ENCODE data around the gene ANKRD65.
"Not testable (repeated sequence)": the region's sequence is repeated elsewhere in the genome, so short reads cannot be mapped to it uniquely, and the experiment has no call there.

ANKRD65 gene

GRCh38 chr1:1417825-1418463 lies 3.1 kb downstream of the ANKRD65 start:
- DNase-seq (ENCODE audit: low read depth in 2 of 2) = not testable (repeated sequence)

DNA sequence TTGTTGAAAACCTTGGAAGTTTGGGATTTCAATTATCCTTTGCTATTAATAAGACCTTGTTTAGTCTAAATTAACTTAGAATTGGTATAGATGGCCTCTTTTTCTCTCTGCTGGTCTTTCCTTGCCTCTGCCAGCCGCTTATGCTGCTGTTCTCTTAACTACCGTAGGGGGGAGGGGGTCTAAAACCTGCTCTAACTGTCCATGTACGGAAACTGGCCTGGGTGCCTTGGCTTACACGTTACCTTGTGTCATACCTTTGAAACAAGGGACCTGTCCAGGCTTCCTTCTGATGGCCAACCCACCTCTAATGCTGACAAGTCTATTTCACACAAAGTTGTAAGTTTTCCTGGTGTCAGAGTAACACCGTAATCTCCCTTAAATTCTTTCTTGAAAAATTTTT lies 3.7 kb downstream of the ANKRD65 start:
- not testable (repeated sequence) for DNase-seq (ENCODE audit: low read depth in 2 of 2)

DNA sequence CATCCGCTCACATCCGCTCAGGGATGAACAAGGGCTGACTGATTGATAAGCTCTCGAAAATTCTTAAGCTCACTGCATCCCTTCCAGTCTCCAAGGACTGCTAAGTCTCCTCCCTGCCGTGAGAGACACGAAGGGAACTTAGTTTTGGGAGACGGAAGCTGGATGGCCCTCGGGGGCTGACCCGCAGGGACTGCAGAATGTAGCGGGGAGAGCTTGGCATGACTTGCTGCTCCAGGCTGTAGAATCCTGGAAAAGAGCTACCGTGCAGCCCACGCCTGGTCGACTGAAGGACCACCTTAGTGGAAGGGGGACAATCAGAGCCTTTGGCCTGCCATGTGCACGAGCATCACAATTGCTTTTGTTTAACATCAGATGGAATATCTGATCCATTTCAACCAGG lies 5.3 kb downstream of the ANKRD65 start:
- no peak for DNase-seq (ENCODE audit: low read depth in 2 of 2)

DNA sequence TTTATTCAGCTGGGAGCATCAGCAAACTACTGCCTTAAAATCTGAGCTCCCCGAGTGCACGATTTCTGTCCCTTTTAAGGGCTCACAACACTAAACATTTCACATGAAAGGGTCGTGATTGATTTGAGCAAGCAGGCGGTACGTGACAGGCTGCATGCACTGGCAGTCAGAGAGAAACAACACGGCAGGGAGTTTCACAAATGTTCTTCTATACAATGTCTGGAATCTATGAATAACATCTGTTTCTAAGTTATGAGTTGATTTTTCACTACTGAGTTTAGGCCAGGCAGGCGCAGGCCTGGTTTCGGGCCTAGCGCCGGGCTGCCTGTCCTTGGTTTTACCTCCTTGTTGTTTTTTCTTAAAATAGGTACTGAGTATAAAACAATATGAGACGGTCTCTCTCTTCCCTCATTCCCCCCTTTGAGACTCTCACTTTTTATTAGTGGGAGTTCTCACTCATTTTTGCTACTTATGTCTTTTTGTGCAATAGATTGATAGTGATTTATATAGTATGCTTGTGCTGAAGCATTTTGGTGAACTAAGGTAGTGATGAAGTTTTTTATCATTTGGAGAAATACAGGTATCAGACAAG lies 8.7 kb downstream of the ANKRD65 start:
- not testable (repeated sequence) for DNase-seq (ENCODE audit: low read depth in 2 of 2)

DNA sequence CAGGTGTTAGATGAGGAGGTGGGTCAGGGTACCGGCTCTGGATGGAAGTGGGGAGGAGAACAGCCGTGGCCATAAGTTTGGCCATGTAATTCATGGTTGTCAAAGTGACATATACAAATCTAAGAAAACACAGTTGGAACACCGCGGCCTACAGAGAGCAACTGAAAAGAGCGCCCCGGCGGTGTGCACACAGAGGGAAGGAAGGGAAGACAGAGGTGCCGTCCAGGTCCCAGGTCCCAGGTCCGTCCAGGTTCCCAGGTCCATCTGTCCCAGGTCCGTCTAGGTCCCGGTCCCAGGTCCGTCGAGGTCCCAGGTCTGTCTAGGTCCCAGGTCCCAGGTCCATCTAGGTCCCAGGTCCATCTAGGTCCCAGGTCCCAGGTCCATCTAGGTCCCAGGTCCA lies 9.4 kb downstream of the ANKRD65 start:
- no peak for DNase-seq (ENCODE audit: low read depth in 2 of 2)

DNA sequence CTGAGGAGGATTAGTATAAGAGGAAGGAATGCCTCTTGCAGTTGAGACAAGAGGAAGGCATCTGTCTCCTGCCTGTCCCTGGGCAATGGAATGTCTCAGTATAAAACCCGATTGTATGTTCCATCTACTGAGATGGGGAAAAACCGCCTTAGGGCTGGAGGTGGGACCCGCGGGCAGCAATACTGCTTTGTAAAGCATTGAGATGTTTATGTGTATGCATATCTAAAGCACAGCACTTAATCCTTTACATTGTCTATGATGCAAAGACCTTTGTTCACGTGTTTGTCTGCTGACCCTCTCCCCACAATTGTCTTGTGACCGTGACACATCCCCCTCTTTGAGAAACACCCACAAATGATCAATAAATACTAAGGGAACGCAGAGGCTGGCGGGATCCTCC lies 10.8 kb downstream of the ANKRD65 start:
- DNase-seq (ENCODE audit: low read depth in 2 of 2) = not testable (repeated sequence)

DNA sequence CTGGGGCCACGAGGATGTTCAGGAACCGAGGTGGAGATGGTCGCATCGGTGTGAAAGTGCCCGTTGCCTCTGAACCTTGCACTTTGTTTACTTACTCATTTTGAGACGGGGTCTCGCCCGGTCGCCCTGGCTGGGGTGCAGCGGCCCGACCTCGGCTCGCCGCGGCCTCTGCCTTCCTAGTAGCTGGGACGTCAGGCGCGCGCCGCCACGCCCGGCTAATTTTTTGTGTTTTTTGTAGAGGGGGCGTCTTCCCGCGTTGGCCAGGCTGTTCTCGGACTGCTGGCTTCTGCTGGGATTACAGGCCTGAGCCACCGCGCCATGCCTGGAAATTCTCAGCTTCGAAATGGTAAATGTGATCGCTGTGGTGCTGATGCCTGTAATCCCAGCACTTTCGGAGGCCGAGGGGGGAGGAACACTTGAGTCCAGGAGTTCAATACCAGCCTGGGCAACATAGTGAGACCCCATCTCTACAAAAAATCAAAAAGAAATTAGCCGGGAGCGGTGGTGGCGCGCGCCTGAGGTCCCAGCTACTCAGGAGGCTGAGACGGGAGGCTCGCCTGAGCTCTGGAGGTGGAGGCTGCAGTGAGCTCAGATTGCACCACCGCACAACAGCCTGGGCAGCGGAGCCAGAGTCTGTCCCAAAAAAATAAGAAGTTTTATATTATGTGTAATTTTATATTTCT lies 13.3 kb downstream of the ANKRD65 start:
- no peak for DNase-seq (ENCODE audit: low read depth in 2 of 2)

GRCh38 chr1:1406821-1407635 lies 14.0 kb downstream of the ANKRD65 start, which contains the start of gene MRPL20:
Gene MRPL20 (minus strand): TSS chr1:1407293. CDS start chr1:1407217, 76 bp downstream.
- DNase-seq (ENCODE audit: low read depth in 2 of 2) = peak; percentile 93 to 96

DNA sequence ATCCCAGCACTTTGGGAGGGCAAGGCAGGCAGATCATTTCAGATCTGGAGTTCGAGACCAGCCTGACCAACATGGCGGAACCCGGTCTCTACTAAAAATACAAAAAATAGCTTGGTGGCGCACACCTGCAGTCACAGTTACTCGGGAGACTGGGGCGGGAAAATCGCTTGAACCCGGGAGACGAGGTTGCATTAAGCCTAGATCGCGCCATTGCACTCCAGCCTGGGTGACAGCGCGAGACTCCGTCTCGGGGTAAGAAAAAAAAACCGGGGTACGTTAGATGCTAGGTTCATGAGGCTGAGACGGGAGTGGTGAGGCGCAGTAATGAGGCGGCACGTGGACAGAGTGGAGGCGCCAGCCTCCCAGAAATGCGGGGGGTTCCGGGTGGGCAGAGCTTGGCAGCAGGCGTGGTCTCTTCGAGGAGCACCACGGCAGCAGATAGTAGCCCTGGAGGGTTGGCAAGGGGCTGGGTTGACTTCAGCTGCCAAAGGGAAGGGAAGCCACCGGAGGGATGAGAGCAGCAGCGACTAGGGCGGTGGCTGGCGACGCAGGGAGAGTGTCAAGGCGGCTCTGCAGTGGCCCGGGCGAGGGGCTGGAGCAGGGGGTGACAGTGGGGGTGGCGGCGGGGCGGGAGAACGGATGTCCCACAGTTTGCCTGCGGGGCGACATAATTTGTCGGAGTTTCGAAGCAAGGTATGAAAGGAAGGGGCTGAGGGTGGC lies 14.8 kb downstream of the ANKRD65 start:
- DNase-seq (ENCODE audit: low read depth in 2 of 2) = no peak

GRCh38 chr1:1403653-1404052 lies 17.4 kb downstream of the ANKRD65 start:
- no peak for DNase-seq (ENCODE audit: low read depth in 2 of 2)

DNA sequence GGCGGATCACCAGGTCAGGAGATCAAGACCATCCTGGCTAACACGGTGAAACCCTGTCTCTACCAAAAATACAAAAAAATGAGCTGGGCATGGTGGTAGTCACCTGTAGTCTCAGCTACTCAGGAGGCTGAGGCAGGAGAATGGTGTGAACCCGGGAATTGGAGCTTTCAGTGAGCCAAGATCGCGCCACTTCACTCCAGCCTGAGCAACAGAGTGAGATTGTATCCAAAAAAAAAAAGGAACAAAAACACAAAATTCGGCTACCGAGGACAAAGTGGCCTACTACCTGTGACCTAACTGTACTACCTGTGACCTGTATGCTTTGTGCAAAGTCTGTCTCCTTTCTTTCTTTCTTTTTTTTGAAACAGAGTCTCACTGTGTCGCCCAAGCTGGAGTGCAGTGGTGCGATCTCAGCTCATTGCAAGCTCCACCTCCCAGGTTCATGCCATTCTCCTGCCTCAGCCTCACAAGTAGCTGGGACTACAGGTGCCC lies 18.1 kb downstream of the ANKRD65 start:
- DNase-seq (ENCODE audit: low read depth in 2 of 2) = not testable (repeated sequence)

DNA sequence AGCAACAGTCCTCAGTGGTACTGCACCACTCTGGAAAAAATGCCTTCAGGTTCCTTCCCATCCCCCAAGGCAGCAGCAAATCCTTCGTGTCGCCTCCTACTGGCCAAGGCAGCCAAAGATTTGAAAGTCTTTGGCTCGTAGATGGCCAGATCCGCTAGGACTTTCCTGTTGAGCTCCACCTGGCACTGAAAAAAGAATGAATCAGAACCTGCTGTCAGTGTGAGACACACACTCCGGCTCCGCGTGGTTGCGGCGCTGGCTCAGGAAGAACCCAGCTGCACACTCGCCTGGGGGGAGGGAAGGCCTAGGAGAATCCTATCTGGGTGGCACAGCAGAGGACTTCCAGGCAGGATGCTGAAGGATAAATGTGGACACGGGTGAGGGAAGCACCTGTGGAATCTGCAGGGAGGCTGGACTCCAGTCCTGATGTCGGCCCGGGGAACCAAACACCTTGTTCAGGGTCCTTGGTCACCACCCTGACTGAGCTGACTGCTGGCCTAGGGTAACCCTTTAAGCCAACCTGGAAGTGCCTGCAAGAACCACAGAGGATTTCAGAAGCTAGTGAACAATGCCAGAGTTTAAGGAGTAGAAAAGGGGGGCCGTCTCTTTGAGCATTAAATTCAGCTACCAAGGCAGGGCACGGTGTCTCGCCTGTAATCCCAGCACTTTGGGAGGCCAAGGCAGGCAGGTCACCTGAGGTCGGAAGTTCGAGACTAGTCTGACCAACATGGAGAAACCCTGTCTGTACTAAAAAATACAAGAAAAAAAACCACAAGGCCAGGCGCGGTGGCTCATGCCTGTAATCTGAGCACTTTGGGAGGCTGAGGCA lies 18.8 kb downstream of the ANKRD65 start:
- DNase-seq (ENCODE audit: low read depth in 2 of 2) = no peak

GRCh38 chr1:1401457-1402010 lies 19.5 kb downstream of the ANKRD65 start:
- DNase-seq (ENCODE audit: low read depth in 2 of 2) = no peak

GRCh38 chr1:1400576-1401456 lies 20.3 kb downstream of the ANKRD65 start:
- no peak for DNase-seq (ENCODE audit: low read depth in 2 of 2)

DNA sequence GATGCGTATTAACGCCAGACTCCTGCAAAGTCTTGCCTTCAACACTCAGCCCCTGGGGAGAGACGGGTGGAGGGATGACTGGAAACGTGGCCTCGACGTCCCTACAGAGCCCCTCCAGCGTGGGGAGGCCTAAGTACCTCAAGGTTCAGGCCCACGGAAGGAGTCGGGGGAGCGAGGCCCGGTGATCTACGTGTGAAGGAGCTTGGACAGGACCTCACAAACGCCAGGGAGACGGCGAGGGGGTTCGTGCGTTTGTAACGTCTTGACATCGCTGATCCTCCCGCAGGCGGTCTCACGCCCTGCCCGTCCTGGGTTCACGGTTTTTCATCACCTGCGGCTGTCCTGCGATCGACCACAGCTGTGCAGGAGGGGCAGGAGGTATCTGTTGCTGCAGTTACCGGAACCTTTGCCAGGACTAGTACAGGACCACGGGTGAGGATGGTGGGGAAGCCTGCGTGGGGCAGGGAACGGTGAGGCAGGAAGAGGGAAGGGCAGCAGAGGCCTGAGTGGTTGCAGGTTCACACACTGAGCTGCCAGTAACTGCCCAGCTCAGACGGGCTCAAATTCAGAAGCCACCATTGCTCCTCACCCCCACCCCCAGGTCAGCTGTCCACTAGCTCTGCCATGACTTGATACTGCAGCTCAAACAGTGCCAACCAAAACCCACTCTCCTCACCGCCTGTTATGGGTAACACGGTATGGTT lies 21.1 kb downstream of the ANKRD65 start:
- DNase-seq (ENCODE audit: low read depth in 2 of 2) = no peak

GRCh38 chr1:1399187-1399871 lies 21.7 kb downstream of the ANKRD65 start, which contains the start of gene CCNL2:
Gene CCNL2 (minus strand): TSS chr1:1399335. CDS start chr1:1399306, 29 bp downstream.
- peak; percentile 99 to 100 for DNase-seq (ENCODE audit: low read depth in 2 of 2)

DNA sequence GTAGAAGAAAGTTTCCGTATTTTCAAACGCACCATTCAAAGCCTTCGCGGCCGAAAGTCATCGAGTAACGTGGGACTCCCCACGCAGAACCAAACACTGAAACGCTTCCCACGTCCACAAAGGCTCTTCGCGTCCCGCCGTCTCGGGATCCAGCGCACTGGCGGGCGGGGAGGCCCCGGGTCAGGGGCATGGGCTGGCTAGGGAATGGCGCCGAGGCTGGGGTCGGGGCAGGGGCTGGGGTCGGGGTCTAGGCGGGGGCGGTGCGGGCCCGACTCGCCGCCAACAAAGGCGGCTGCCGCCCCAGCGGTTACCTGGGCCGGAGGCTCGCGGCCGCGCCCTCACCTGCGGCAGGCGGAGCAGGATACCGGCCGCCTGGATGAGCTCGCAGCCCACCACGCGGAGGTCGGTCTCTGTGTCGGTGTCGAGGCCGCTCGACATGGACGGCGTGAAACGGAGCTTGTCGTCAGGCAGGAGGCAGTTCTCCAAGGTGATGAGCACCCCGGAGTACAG lies 22.3 kb downstream of the ANKRD65 start:
- no peak for DNase-seq (ENCODE audit: low read depth in 2 of 2)
